HepG2 (cell line): ENCODE results near the gene JAK2. TPM values are rescaled to one million over a fixed set of nuclear protein-coding genes. Genes with fewer than 3 reads are reported as not detected.

Source experiments
- ATAC-seq: fragments of 200-7000 bp; cut with Tn5 transposase; 3 replicates; pipeline ENCODE4 v1.9.1; 2020; ENCODE audit warnings: mild to moderate bottlenecking, moderate library complexity
- BruUV-seq: library from RNA; stranded (reverse); fragments of 400-500 nt; replicated peaks from 2 replicates; lab custom pipeline; 2021; lab: Mats Ljungman, UMichigan
- CTCF ChIA-PET: fragments of 300-600 bp; formaldehyde crosslinking; extraction: SDS; loops from one replicate; lab custom pipeline; 2021; ENCODE audit warnings: low total read pairs, inconsistent platforms, low intra/inter-chr PET ratio; lab: Yijun Ruan, JAX
- POLR2A ChIA-PET: fragments of 350-600 bp; sonication (Branson Sonifier 250); formaldehyde crosslinking; loops from one replicate; lab custom pipeline; 2020; ENCODE audit warnings: antibody characterized with exemption, inconsistent platforms; lab: Yijun Ruan, JAX
- DNase-seq: peaks from one replicate; pipeline ENCODE4 v3.0.0-alpha.2; 2015; ENCODE audit warnings: low spot score
- FAIRE-seq: peaks from 3 replicates; lab custom pipeline; 2011; peaks lifted over from hg19 to GRCh38; lab: Jason Lieb, UNC
- H2AFZ ChIP-seq: one replicate; pipeline ENCODE4 v1.6.1; 2011; ENCODE audit warnings: low read length, inconsistent platforms
- H3K27ac ChIP-seq: fragments of 300-600 bp; 3 replicates; pipeline ENCODE4 v1.8.0; 2011; ENCODE audit warnings: mixed run types, mild to moderate bottlenecking, mixed read lengths, low read length, inconsistent platforms; ENCODE audit not compliant: insufficient read depth; ENCODE audit errors: extremely low read length
- H3K27me3 ChIP-seq, 2 experiments: fragments of 200-600 bp in 1 of 2; 2 replicates in 1 of 2; 3 replicates in 1 of 2; pipeline versions ENCODE4 v1.6.0 to v1.8.0; 2011; ENCODE audit warnings: low read length in 2 of 2, mild to moderate bottlenecking in 2 of 2, moderate library complexity in 2 of 2, inconsistent platforms in 1 of 2; ENCODE audit not compliant: insufficient read depth in 2 of 2, control insufficient read depth in 1 of 2
- H3K36me3 ChIP-seq, 2 experiments: fragments of 200-600 bp in 1 of 2; replicated peaks in 1 of 2; 2 replicates in 1 of 2; 3 replicates in 1 of 2; pipeline versions ENCODE4 v1.5.1 to v1.8.0; 2011; ENCODE audit warnings: low read length in 2 of 2, inconsistent platforms in 1 of 2; ENCODE audit not compliant: insufficient read depth in 2 of 2, control insufficient read depth in 1 of 2
- H3K4me1 ChIP-seq: 2 replicates; pipeline ENCODE4 v1.5.1; 2012; ENCODE audit warnings: low read length, inconsistent platforms; ENCODE audit not compliant: insufficient read depth
- H3K4me2 ChIP-seq: 2 replicates; pipeline ENCODE4 v1.6.0; 2011; ENCODE audit warnings: low read depth, low read length, inconsistent platforms
- H3K4me3 ChIP-seq, 3 experiments: fragments of 200-600 bp in 1 of 3; sonication (generic), shearing (Covaris generic) in 1 of 3; replicated peaks in 1 of 3; 2 replicates each; pipeline ENCODE4 v1.5.1; 2011 to 2016; ENCODE audit warnings: low read length in 3 of 3, inconsistent platforms in 2 of 3, low read depth in 2 of 3, mild to moderate bottlenecking in 2 of 3, control low read depth in 1 of 3, mixed read lengths in 1 of 3; ENCODE audit not compliant: insufficient read depth in 1 of 3
- H3K79me2 ChIP-seq: one replicate; pipeline ENCODE4 v1.6.1; 2011; ENCODE audit warnings: low read length, inconsistent platforms; ENCODE audit not compliant: insufficient read depth
- H3K9ac ChIP-seq: 2 replicates; pipeline ENCODE4 v1.6.0; 2011; ENCODE audit warnings: mild to moderate bottlenecking, low read depth, low read length, inconsistent platforms; ENCODE audit not compliant: insufficient read depth
- H3K9me3 ChIP-seq: 2 replicates; pipeline ENCODE4 v1.5.1; 2012; ENCODE audit warnings: mild to moderate bottlenecking, low read length
- H4K20me1 ChIP-seq: 2 replicates; pipeline ENCODE4 v1.6.0; 2011; ENCODE audit warnings: inconsistent platforms, mild to moderate bottlenecking, low read length, moderate library complexity; ENCODE audit not compliant: insufficient read depth
- CCAR2 ChIP-seq: fragments of 200-400 bp; formaldehyde crosslinking; optimal IDR thresholded peaks from 2 replicates; pipeline ENCODE3; 2018; ENCODE audit warnings: low read depth, mild to moderate bottlenecking, low read length, moderate library complexity
- HMGXB4 ChIP-seq, 2 experiments: sonication (generic) in 1 of 2; formaldehyde crosslinking in 1 of 2; IDR thresholded peaks; 2 replicates each; pipeline versions ENCODE4 v1.4.0 to v1.6.1; 2018 to 2020; ENCODE audit warnings: missing genetic modification reagents in 2 of 2, borderline replicate concordance in 1 of 2, low read depth in 1 of 2, mild to moderate bottlenecking in 1 of 2, missing biosample characterization in 1 of 2
- KLF16 ChIP-seq, 2 experiments: sonication (generic) in 1 of 2; formaldehyde crosslinking in 1 of 2; IDR thresholded peaks; 2 replicates each; pipeline versions ENCODE4 v1.6.1 to v1.8.0; 2016 to 2023; ENCODE audit warnings: missing genetic modification reagents in 2 of 2, missing compliant biosample characterization in 1 of 2
- MAF1 ChIP-seq: sonication (generic); formaldehyde crosslinking; IDR thresholded peaks from 2 replicates; pipeline ENCODE4 v1.5.0; 2020; ENCODE audit warnings: missing genetic modification reagents, borderline replicate concordance
- MTF2 ChIP-seq: sonication (generic); formaldehyde crosslinking; IDR thresholded peaks from 2 replicates; pipeline ENCODE4 v1.5.0; 2020; ENCODE audit warnings: missing genetic modification reagents, borderline replicate concordance
- PRMT3 ChIP-seq: sonication (generic); formaldehyde crosslinking; IDR thresholded peaks from 2 replicates; pipeline ENCODE4 v1.8.1; 2022; ENCODE audit warnings: low read depth, mild to moderate bottlenecking, moderate library complexity, missing genetic modification reagents, borderline replicate concordance
- SOX6 ChIP-seq, 2 experiments: fragments of 450-650 bp in 1 of 2; sonication (generic) in 1 of 2; formaldehyde crosslinking in 1 of 2; IDR thresholded peaks; 2 replicates each; pipeline versions ENCODE4 v1.4.0 to v1.6.1; 2017 to 2020; ENCODE audit warnings: antibody characterized with exemption in 1 of 2, mild to moderate bottlenecking in 1 of 2, missing genetic modification reagents in 1 of 2
- SRY ChIP-seq: sonication (generic); formaldehyde crosslinking; IDR thresholded peaks from 2 replicates; pipeline ENCODE4 v1.8.0; 2022; ENCODE audit warnings: mild to moderate bottlenecking, missing genetic modification reagents
- TEAD3 ChIP-seq: optimal IDR thresholded peaks from 2 replicates; pipeline ENCODE3; 2016; ENCODE audit warnings: borderline replicate concordance
- ZBTB25 ChIP-seq: IDR thresholded peaks from 2 replicates; pipeline ENCODE4 v1.6.1; 2018; ENCODE audit warnings: missing genetic modification reagents
- ZNF10 ChIP-seq: sonication (generic); formaldehyde crosslinking; IDR thresholded peaks from 2 replicates; pipeline ENCODE4 v1.4.0; 2020; ENCODE audit warnings: mild to moderate bottlenecking, low read depth, missing genetic modification reagents, borderline replicate concordance
- ZNF354B ChIP-seq: sonication (generic); formaldehyde crosslinking; IDR thresholded peaks from 2 replicates; pipeline ENCODE4 v1.8.0; 2022; ENCODE audit warnings: mild to moderate bottlenecking, missing genetic modification reagents
- ZNF777 ChIP-seq: sonication (generic); formaldehyde crosslinking; IDR thresholded peaks from 2 replicates; pipeline ENCODE4 v1.4.0; 2020; ENCODE audit warnings: missing genetic modification reagents
- ZNF784 ChIP-seq: sonication (generic); formaldehyde crosslinking; IDR thresholded peaks from 2 replicates; pipeline ENCODE4 v1.5.1; 2020; ENCODE audit warnings: missing genetic modification reagents, mild to moderate bottlenecking, borderline replicate concordance
- WGBS: methylation state at CpG from one replicate; pipeline ENCODE4 v1.1.6; 2017; ENCODE audit warnings: low lambda C conversion rate; 5-methylcytosine and 5-hydroxymethylcytosine counted together
- in situ Hi-C: cut with HindIII; loops from 2 replicates; pipeline ENCODE4 v1.10.0; 2017; ENCODE audit warnings: low pct_unique_long_range_greater_than_20kb; ENCODE audit not compliant: extremely low pct_ligation_motif_present
- intact Hi-C: fragments of 100-400 bp; cut with micrococcal nuclease; formaldehyde crosslinking; loops from one replicate; pipeline ENCODE4 v1.10.0; 2022; ENCODE audit not compliant: unreplicated experiment
- polyA plus RNA-seq, 8 experiments: library from polyadenylated mRNA; depleted of rRNA in 3 of 8; stranded (reverse) in 7 of 8; unstranded in 1 of 8; fragments of >200 nt; fragmentation: Illumina TruSeq in 4 of 8; extraction: Trizol in 4 of 8; gene quantifications; 2 replicates each; pipeline versions ENCODE4 v1.2.1 to v1.2.3, GENCODE V29; 2011 to 2016; ENCODE audit warnings: low read depth in 4 of 8, missing spikeins in 1 of 8, mixed read lengths in 1 of 8; ENCODE audit not compliant: insufficient read depth in 1 of 8
- total RNA-seq, 5 experiments: library from RNA; depleted of rRNA; stranded (reverse); fragments of >200 nt; fragmentation: Illumina TruSeq; extraction: Trizol; gene quantifications; 2 replicates each; pipeline ENCODE4 v1.2.3, GENCODE V29; 2016; ENCODE audit warnings: low read depth in 1 of 5

JAK2 gene
- total and polyA plus RNA-seq, 2 of the 13 experiments (the other 11 are each of a cell fraction or from before 2014, with no cell fraction given): 1.1 to 4.1 TPM

GRCh38 chr9:5013374-5013773 lies 28.3 kb downstream of the JAK2 start:
- Histone ChIP-seq H3K4me3 (no peak overlapping the region), H3K4me2 (no peak overlapping the region), H3K79me2 (no peaks in the 10 kb centered on the region), H3K27ac (no peak overlapping the region), H3K27me3 (no peaks in the 10 kb centered on the region), H3K9me3 (peaks cover 1% of the 10 kb centered on the region; the same call in 1 of the 2 replicates), H3K9ac (no peak overlapping the region), H4K20me1 (no peaks in the 10 kb centered on the region), H3K36me3 (no peaks in the 10 kb centered on the region), H2AFZ (no peak overlapping the region), H3K4me1 (no peaks in the 10 kb centered on the region)
- DNase-seq (no peak), FAIRE-seq (no peak), ATAC-seq (no peak)
- intact Hi-C loops (no loop called here), in situ Hi-C loops (no loop called here)
- ChIA-PET CTCF (no interaction called here), POLR2A (no interaction called here)
- no TSS peak for BruUV-seq
- no peak for TF ChIP-seq PRMT3 (CRISPR knock-in tag)
- no peak for TF ChIP-seq SRY

- H2AFZ ChIP-seq: no peak overlapping the region
- in situ Hi-C loops (no loop called here), intact Hi-C loops (no loop called here)
- FAIRE-seq (no peak), DNase-seq (no peak), ATAC-seq (no peak)
- WGBS: 96% methylated on average over 5 of the region's 5 CpGs
- H3K4me2 ChIP-seq: no peak overlapping the region
- H3K4me1 ChIP-seq: no peaks in the 10 kb centered on the region
- H3K27me3 ChIP-seq: no peaks in the 10 kb centered on the region
- H3K9me3 ChIP-seq: peaks cover 8% of the 10 kb centered on the region; the same call in 1 of the 2 replicates
- no peak overlapping the region for H3K4me3 ChIP-seq
- no peaks in the 10 kb centered on the region for H3K79me2 ChIP-seq
- BruUV-seq: no TSS peak
- no peak overlapping the region for H3K27ac ChIP-seq
- H3K36me3 ChIP-seq: no peaks in the 10 kb centered on the region
- POLR2A ChIA-PET: no interaction called here
- CTCF ChIA-PET: no interaction called here
- no peaks in the 10 kb centered on the region for H4K20me1 ChIP-seq
- H3K9ac ChIP-seq: no peak overlapping the region
- TF ChIP-seq ZNF777: no peak
- TF ChIP-seq KLF16 (CRISPR knock-in tag; IDR thresholded peaks at IDR 0.05): no peak
- TF ChIP-seq TEAD3 (CRISPR knock-in tag): no peak
- no peak for TF ChIP-seq ZNF784 (CRISPR knock-in tag)
- no peak for TF ChIP-seq ZNF354B (CRISPR knock-in tag)
- TF ChIP-seq MTF2 (CRISPR knock-in tag): no peak
- no peak for TF ChIP-seq SOX6 (IDR thresholded peaks at IDR 0.05)
- no peak for TF ChIP-seq SOX6 (CRISPR knock-in tag; IDR thresholded peaks at IDR 0.05)
- no peak for TF ChIP-seq HMGXB4 (CRISPR knock-in tag; IDR thresholded peaks at IDR 0.05; ENCODE audit: borderline replicate concordance in 1 of 2, low read depth in 1 of 2)
- no peak for TF ChIP-seq MAF1
- TF ChIP-seq ZNF10 (CRISPR knock-in tag): no peak
- TF ChIP-seq CCAR2: no peak
- no peak for TF ChIP-seq ZBTB25 (CRISPR knock-in tag)
Observed at GRCh38 chr9:5015934-5016333, 30.9 kb downstream of the JAK2 start.
